GM12874 (cell line): ENCODE data around the gene FBXO41.

Experiments used
- TF ChIP-seq, protein P1 (sequence below): IDR thresholded peaks from 2 replicates; pipeline ENCODE4 v1.5.1; 2011; ENCODE audit warnings: low read depth, mild to moderate bottlenecking, control low read depth, low read length, moderate library complexity; ENCODE audit not compliant: insufficient read depth

Gene FBXO41

DNA sequence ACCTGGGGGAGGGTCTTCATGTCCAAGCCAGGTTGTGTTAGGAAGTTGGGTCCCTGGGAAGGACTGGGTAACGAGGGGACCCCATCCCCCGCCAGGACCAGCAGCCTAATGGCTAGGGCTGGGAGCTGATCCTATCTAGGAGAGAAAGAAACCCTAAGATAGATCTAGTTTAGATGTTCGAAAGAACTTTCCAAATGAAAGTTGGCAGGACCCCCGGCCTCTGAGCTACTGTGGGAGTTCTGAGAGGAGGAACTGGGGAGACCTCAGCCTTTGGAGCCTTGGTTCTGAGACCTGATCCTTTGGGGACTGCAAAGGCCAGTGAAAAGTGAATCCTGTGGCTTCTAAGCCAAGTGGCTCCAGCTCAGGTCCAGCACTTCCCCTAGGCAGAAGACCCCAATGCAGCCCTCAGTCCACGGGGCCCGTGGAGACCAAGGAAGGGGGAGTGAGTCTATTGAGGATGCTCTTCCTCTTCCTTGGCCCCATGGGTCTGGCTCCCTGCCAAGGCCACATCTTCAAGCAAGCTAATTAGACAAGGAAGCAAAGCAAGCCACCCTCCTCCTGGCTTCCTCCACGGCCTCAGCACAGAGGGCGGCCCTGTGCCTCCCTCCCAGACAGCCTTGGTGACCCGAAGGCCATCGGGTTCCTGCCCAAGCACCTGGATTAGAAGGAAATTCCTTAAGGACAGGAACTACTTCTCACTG lies 26.7 kb downstream of the FBXO41 start:
- TF ChIP-seq, protein P1, sequence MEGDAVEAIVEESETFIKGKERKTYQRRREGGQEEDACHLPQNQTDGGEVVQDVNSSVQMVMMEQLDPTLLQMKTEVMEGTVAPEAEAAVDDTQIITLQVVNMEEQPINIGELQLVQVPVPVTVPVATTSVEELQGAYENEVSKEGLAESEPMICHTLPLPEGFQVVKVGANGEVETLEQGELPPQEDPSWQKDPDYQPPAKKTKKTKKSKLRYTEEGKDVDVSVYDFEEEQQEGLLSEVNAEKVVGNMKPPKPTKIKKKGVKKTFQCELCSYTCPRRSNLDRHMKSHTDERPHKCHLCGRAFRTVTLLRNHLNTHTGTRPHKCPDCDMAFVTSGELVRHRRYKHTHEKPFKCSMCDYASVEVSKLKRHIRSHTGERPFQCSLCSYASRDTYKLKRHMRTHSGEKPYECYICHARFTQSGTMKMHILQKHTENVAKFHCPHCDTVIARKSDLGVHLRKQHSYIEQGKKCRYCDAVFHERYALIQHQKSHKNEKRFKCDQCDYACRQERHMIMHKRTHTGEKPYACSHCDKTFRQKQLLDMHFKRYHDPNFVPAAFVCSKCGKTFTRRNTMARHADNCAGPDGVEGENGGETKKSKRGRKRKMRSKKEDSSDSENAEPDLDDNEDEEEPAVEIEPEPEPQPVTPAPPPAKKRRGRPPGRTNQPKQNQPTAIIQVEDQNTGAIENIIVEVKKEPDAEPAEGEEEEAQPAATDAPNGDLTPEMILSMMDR: no peak

DNA sequence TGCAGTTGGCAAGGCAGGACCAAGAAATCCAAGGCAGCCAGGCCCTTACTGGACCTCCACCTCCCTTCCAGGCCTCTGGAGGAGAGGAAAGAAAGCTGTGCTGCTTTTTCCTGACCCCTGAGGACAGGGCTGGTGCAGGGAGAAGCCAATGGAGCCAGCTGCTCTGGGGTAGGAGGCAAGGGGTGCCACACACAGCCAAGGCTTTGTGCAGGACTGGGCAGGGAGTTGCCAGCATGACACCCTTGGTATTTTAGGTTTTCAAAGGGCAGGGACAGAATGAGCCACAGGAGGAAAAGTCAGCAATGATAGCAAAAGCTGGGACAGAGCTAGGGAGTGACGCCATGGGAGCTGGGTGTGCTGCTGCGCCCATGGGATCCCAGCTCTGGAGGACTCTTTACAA lies 27.3 kb downstream of the FBXO41 start:
- TF ChIP-seq, protein P1: no peak

GRCh38 chr2:73256618-73256922 lies 27.7 kb downstream of the FBXO41 start:
- TF ChIP-seq, protein P1: no peak

DNA sequence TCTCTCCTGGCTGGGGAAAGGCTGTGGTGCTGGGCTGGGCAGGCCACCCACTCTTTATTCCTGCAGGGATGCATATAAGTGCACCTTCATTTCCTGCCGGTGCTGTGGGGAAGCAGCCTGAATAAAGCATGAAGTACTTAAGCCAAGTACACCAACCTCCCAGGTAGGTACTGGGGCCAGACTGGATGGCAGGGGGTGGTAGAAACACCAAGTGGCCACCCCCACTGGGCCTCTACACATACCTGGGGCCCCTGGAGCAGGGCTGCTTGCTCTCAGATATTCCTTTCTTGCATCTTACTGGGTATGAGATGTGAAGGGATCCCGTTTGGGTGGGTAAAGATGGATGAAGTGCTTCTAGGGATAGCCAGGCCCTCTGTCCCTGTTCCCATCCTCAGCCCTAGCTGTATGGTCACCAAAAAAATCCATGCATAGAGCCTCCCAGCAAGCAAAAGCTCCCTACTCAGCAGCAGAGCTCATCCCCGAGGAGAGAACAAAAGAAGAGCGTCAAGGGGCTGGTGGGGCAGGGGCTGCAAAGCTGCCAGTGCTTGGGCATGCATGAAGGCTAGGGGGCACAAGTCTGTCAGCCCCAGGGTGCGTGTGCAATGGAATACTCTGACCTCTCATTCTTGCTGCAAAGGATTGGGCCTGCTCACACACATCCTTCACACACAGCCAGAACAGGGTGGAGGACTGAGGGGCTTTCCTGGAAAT lies 28.2 kb downstream of the FBXO41 start:
- TF ChIP-seq, protein P1: no peak

DNA sequence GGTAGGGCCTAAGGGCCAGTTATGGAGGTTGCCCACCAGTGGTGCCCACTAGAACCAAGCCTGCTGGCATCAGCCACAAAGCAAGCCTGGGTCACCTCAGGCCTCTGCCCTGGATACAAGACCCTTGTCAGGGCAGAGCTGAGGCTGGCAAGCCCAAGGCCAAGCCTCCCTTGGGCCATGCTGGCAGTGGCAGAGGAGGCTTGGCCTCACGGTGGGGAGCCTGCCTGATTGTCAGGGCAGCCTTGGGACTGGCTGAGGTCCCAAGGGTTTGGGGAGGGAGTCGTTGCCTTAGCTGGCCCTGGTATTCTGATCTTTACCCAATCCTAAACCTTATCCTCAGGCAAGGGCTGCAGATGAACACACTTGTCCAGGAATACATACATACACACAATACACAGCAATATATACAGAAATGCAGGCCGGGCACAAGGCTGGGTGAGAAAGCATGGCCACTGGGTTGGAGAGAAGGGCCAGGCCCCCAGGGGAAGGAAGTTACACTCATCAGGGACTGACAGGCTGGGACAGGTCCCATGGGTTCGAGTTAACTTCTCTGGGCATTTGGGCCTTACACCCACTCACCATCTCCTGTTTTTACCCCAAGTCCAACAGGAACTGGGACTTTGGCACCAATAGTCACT lies 29.2 kb downstream of the FBXO41 start:
- TF ChIP-seq, protein P1: no peak

DNA sequence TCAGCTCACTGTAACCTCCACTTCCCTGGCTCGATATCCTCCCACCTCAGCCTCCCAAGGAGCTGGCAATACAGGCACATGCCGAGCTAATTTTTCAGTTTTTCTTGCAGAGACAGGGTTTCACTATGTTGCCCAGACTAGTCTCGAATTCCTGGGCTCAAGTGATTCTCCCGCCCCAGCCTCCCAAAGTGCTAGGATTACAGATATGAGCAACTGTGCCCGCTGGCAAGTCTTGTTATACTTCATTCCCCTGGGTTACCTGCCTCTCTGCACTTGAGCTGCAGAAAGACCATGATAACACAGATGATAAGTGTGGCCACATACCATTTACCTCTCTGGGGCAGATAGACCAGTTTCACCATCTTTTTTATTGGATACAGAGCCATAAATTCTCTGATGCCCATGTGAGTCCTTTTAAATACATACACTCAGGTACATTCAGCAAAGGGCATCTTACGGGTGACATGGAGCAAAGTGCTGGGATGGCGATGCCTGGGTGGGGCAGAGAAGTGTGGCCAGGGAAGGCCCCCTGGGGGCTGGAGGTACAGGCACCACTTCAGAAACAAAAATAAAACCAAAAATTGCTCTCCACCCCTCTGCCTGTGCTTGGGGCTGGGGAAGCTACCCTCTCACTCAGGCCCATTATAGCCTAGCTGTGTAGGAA lies 29.8 kb downstream of the FBXO41 start:
- TF ChIP-seq, protein P1: no peak

- TF ChIP-seq, protein P1: no peak
Observed at GRCh38 chr2:73253901-73254300, 30.4 kb downstream of the FBXO41 start.
